ENCODE results near the gene RASEF.
"Not testable (repeated sequence)": the region's sequence is repeated elsewhere in the genome, so short reads cannot be mapped to it uniquely, and the experiment has no call there.

Gene RASEF
- 0 to 2.8 (median 0) reads per million in 17 experiments for total RNA-seq

GRCh38 chr9:83062651-83063527 lies at the start of gene RASEF:
RASEF (minus strand) TSS chr9:83063142; CDS start chr9:83062867, 275 bp downstream.
- DNase-seq = no peak

DNA sequence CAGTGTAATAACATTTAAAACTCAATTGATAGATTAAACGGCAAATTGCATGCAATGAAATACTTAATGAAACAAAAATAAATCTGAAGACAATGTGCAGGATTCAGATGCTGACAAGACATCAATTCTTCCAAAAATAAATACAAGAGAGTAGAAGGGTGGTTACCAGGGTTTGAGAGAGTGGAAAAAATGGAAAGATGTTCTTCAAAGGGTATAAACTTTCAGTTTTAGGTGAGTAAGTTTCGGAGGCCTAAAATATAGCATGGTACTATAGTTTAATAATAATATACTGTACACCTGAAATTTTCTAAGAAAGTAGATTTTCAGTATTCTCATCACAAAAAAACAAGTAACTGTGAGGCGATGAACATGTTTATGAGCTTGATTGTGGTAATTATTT lies 48.2 kb upstream of the RASEF start:
- no peak for DNase-seq

- DNase-seq = no peak
Observed at GRCh38 chr9:83109296-83109695, 46.4 kb upstream of the RASEF start.

DNA sequence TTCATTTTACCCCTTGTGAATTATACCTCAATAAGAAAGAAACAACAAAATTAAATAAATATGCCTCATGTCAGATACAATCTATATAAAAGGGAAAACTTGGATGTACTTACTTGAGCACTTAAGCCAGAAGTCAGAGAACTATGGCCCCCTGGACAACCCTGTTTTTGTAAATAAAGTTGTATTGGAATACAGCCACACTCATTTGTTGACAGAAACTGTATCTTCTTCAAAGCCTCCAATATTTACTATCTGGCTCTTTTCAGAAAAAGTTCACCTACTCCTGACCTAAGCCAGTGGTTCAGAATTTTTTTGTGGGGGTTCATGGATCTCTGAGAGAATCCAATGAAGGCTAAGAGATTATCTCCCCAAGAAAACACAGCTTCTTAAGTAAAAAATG lies 45.3 kb upstream of the RASEF start:
- DNase-seq = no peak

DNA sequence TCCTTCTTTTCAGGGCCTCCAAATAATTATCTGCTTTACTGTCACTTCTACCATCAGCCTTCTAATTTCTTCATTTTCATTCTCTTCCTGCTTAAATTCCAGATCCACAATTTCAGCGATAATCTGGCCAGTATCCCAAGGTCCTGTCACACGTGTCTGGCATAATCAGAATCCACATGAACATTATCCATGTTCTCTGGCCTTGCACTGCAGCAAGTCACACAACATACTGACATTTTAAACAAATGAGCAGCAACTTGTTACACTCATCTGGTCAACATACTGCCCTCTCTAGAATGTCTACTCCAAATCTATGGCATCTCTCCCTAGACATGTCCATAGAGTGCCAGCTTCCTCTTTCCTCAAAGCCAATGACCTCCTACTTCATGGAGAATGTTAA lies 43.8 kb upstream of the RASEF start:
- no peak for DNase-seq

- no peak for DNase-seq
Observed at GRCh38 chr9:83106263-83106662, 43.3 kb upstream of the RASEF start.

GRCh38 chr9:83097633-83098032 lies 34.7 kb upstream of the RASEF start:
- DNase-seq = no peak

DNA sequence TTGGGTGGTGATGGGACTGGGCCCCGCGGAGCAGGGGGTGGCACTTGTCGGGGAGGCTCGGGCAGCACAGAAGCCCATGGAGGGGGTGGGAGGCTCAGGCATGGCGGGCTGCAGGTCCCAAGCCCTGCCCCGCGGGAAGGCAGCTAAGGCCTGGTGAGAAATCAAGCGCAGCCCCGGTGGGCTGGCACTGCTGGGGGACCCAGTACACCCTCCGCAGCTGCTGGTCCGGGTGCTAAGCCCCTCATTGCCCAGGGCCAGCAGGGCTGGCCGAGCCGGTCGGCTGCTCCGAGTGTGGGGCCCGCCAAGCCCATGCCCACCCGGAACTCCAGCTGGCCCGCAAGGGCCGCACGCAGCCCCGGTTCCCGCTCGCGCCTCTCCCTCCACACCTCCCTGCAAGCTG lies 30.4 kb upstream of the RASEF start:
- DNase-seq = not testable (repeated sequence)

DNA sequence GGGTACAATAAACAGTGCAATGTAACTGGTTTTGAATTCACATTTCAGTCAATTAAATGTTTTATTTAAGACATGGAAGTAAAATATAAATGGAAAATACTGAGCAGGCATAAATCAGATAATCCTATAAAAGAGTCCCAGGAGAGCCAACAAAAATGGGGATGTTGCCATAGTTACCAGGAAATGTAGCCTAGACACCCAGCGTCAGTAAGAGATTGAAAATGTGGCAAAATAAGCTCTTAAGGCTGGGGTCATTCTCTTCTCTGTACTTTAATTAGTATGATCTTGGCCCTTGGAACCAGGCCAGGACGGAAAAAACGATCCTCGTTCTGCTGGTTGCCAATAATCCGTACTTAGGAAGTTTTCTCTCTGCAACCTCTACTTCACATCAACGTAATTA lies 18.9 kb upstream of the RASEF start:
- DNase-seq = no peak

DNA sequence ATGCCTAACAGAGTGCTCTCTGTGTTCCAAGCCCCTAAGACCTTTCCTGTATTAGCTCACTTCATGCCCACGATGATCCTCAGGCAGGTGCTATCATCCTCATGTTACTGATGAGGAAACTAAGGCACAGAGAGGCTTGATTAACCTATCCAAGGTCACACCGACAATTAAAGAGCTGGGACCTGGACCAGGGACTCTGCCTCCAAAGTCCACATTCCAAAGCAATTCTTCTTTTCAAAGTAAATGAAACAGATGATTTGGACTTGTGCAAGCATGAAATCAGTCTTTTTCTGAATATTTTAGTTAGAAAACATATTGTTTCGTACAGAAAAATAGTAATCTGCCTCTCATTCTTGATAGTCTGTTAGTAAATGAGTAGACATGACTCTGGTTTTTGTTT lies 18.1 kb upstream of the RASEF start:
- DNase-seq = no peak

- not testable (repeated sequence) for DNase-seq
Observed at GRCh38 chr9:83075932-83076331, 13.0 kb upstream of the RASEF start.

DNA sequence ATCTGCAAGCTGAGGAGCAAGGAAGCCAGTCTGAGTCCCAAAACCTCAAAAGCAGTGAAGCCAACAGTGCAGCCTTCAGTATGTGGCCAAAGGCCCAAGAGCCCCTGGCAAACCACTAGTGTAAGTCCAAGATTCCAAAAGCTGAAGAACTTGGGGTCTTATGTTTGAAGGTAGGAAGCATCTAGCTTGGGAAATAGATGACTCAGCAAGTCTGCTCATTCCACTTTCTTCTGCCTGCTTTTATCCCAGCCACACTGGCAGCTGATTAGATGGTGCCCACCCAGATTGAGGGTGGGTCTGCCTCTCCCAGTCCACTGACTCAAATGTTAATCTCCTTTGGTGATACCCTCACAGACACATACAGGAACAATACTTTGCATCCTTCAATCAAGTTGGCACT lies 9.6 kb upstream of the RASEF start:
- not testable (repeated sequence) for DNase-seq

DNA sequence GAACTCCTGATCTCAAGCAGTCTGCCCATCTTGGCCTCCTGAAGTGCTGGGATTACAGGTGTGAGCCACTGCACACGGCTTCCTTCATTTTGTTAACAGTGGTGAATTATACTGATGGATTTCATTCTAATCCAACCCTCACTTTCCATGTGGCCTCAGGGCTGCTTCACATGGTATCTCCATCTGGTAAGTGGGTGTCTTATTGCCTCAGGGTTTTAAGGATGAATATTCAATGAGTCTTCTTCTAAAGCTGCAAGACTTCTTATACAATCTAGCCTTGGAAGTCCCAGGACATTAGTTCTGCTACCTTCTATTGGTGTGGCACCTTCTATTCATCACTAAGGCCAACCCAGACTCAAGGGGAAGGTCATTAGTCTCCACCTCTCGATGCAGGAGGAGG lies 8.7 kb upstream of the RASEF start:
- DNase-seq = no peak

DNA sequence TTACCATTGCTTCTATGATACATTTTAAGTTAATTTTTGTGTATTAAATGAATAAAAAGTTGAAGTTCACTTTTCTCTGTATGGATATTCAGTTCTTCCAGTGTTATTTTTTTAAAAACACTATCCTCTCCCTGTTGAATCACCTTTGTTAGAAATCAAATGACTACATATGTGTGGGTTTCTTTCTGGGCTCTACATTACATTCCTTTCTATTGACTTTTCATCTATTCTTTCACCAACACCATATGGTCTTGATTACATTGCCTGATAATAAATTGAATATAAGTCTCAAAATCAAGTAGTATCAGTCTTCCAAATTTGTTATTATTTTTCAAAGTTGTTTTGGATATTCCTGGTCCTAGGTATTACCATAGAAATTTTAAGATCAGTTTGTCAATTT lies 7.3 kb upstream of the RASEF start:
- no peak for DNase-seq

DNA sequence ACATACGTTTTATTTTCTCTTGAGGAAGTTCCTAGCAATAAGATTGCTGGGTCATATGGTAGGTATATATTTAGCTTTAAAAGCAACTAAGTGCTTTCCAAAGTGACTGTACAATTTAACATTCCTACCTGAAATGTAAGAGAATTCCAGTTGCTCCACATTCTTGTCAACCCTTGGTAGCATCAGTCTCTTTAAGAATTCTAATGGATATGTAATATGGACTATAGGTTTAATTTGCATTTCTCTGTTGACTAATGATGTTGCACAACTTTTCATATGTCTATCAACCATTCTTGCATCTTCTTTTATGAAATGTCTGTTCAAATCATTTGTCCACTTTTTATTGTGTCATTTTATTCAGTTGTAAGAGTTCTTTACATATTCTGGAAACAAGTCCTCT lies 6.7 kb upstream of the RASEF start:
- DNase-seq = no peak

DNA sequence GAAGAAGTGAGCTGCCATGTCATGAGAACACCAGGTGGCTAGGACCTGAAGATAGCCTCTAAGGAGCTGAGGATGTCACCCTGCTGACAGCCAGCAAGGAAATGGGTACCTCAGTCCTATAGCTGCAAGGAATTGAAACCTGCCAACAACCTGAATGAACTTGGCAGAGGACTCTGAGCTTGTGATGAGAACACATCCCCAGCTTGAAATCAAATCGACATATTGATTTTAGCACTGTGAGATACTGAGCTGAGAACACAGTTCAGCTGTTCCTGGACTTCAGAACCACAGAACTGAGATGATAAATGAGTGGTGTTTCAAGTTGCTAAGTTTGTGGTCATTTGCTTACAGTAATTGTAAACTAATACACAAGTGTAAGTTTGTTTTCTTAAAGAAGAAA lies 5.5 kb upstream of the RASEF start:
- DNase-seq = no peak

DNA sequence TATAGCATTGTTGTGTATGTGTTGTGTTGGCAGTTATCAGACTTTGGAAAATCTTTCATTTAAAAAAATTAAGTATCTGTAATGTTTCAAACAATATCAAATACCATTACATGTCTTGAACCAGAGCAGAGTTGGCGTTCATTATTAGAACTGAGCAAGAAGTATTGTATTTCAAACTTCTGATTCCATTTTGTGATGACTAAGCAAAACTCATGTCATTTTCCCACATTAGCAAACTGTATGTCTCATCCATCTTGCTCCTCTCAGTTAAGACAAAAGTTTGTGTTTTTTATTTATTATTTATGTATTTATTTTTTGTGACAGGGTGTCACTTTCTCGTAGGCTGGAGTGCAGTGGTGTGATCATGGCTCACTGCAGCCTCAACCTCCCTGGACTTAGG lies 4.6 kb upstream of the RASEF start:
- no peak for DNase-seq

DNA sequence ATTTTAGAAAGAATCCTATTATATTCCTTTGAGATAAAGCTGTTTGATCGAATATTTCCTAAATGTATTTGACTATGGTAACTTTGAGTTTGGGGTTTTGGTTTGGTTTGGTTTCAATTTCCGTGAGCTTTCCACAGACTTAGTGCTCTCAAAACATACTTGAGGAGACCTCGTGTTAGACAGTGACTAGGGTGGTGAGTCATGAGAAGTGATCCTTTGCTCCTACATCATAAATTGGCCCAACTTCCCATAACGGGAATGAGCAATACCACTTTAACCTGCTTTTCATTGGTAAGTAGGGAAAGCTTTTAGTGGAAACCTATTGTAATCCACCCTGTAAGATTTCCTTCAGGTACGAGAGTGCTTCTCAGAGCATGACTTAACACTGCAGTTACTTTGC lies 3.8 kb upstream of the RASEF start:
- no peak for DNase-seq

DNA sequence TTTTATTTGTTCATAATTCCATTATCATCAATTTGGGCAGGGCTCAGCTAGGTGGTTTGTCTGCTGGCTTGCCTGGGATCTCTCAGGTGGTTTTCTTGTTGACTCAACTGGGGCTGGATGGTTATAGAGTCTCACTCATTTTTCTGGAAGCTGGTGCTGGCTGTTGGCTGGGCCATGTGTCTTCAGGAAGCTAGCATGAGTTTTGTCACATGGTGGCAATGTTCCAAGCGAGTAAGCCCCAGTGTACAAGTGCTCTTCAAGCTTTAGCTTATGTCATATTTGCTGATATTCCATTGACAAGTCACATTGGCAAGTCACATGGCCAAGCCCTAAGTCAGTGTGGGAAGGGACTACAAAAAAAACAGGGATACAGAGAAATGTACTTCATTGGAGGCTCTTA lies 2.3 kb upstream of the RASEF start:
- no peak for DNase-seq

DNA sequence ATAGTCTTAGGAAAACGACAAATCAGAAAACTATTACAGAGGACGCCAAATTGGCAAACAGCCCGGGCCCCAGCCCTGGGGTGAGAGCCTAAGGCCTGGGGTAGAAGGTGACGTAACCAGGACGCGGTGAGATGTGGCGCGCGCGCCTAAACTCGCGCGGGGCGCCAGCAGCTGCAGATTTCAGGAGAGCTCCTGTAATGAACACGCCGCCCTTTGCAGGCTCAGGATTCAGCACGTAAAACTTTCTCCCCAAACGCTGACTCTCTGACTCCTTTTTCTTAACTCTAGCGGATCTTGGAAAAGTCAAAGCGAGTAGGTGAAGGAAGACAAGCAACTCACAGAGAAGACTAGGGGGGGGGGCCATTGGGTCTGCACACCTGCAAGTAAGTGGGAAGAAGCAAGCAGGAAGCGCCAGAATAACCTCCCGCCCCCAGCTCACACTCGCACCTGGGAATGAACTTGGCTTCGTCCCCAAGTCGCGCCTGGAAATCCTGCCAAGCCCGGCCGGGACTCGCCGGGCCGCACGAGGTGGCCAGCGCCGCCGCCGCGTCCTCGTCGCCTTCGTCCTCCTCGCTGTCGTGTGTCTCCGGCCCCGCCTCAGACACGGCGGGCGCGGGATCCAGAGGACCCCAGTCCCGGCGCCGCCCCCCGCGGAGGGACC lies 822 bp downstream of the RASEF start:
- no peak for DNase-seq

GRCh38 chr9:83061036-83061435 lies 1.9 kb downstream of the RASEF start:
- no peak for DNase-seq

GRCh38 chr9:83060556-83060955 lies 2.4 kb downstream of the RASEF start:
- DNase-seq = no peak

GRCh38 chr9:83059417-83059816 lies 3.5 kb downstream of the RASEF start:
- DNase-seq = no peak

DNA sequence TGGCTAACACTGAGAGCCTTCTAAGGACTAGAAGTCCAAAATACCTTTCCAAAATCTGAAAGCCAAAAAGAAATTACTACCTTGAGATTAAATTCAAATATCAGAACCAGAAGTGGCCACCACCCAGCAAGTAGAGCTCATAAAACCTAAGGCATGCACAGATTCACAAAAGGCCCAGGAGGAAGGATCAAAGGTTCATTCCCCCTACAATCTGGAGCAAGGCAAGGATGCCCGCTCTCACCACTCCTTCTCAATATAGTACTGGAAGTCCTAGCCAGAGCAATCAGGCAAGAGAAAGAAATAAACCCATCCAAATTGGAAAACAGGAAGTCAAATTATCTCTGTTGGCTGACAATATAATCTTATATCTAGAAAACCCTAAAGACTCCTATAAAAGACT lies 6.0 kb downstream of the RASEF start:
- DNase-seq = no peak

Measured in suppressor macrophage (primary cell).